Measurements from ENCODE around the gene FOCAD. TPM values are rescaled to one million over a fixed set of nuclear protein-coding genes. Genes with fewer than 3 reads are reported as not detected.

Gene FOCAD
- total and polyA plus RNA-seq, 2 of the 8 experiments (the other 6 are each of a cell fraction or from before 2014, with no cell fraction given), result 22.0 to 38.4 TPM

- no peaks in the 10 kb centered on the region for H4K20me1 ChIP-seq (replicated peaks in 1 of 2; ENCODE audit: control insufficient read depth in 1 of 2, insufficient read depth in 2 of 2, low read length in 2 of 2)
- no peak for TF ChIP-seq BRCA1 (IDR thresholded peaks at IDR 0.05; ENCODE audit: low read depth, low read length)
- no peak for TF ChIP-seq SRF (IDR thresholded peaks at IDR 0.05; ENCODE audit: low read depth, low read length)
- no peak for TF ChIP-seq HDAC2 (IDR thresholded peaks at IDR 0.05; ENCODE audit: borderline replicate concordance in 1 of 2, low read depth in 2 of 2, low read length in 2 of 2)
- no peak for TF ChIP-seq KDM1A (IDR thresholded peaks at IDR 0.05; ENCODE audit: borderline replicate concordance, low read length)
- TF ChIP-seq NANOG (IDR thresholded peaks at IDR 0.05; ENCODE audit: insufficient read depth, low read depth, low read length, poor library complexity, severe bottlenecking), result no peak
- TF ChIP-seq ZNF274 (IDR thresholded peaks at IDR 0.05; ENCODE audit: borderline replicate concordance, extremely low read depth, low read length), result no peak
- TF ChIP-seq TBP (IDR thresholded peaks at IDR 0.05; ENCODE audit: low read depth, low read length), result no peak
- TF ChIP-seq JUN (IDR thresholded peaks at IDR 0.05; ENCODE audit: low read depth, low read length), result no peak
- no peak for TF ChIP-seq CTBP2 (IDR thresholded peaks at IDR 0.05; ENCODE audit: borderline replicate concordance, insufficient read depth, insufficient read length, low read length)
- no peak for TF ChIP-seq TAF1 (IDR thresholded peaks at IDR 0.05; ENCODE audit: low read depth, low read length)
- TF ChIP-seq CREB1 (IDR thresholded peaks at IDR 0.05), result no peak
These were observed 19.6 kb upstream of the FOCAD start for GRCh38 chr9:20664501-20664900.

More at GRCh38 chr9:20664501-20664900, 19.6 kb upstream of the FOCAD start:
- DNase-seq (ENCODE audit: low read depth in 1 of 2, low spot score in 2 of 2), result peak in 1 of 2 experiments; percentile 31
- Histone ChIP-seq H3K18ac (ENCODE audit: extremely low read depth, low read length) (no peak overlapping the region), H4K5ac (ENCODE audit: insufficient read length, low read depth, low read length) (peak overlapping the region; percentile 96), H3K27me3 (replicated peaks in 1 of 4; ENCODE audit: control insufficient read depth in 3 of 4, extremely low read depth in 1 of 4, insufficient read depth in 3 of 4, low read length in 3 of 4) (no peaks in the 10 kb centered on the region), H3K9ac (replicated peaks in 1 of 4; ENCODE audit: extremely low read depth in 1 of 4, low read depth in 3 of 4, low read length in 3 of 4) (no peak overlapping the region), H3K4ac (replicated peaks; ENCODE audit: insufficient read length, low read depth, low read length) (no peak overlapping the region), H3K9me3 (ENCODE audit: insufficient read depth in 2 of 2, low read depth in 1 of 2, low read length in 1 of 2) (no peaks in the 10 kb centered on the region), H3K23ac (ENCODE audit: insufficient read length) (no peak overlapping the region), H3K4me2 (ENCODE audit: insufficient read depth in 1 of 2, low read depth in 2 of 2, low read length in 2 of 2) (peak overlapping the region; percentile 12; a peak in 2 of 4 replicates), H4K91ac (replicated peaks; ENCODE audit: insufficient read length, low read length) (no peak overlapping the region), H3K79me2 (ENCODE audit: control insufficient read depth in 1 of 2, insufficient read depth in 2 of 2, low read length in 2 of 2) (peaks cover 9 to 86% of the 10 kb centered on the region in 2 experiments), H3K79me1 (ENCODE audit: low read depth, low read length) (peaks cover 7% of the 10 kb centered on the region), H2BK12ac (ENCODE audit: low read depth, low read length) (no peak overlapping the region), H4K8ac (ENCODE audit: extremely low read depth, insufficient read depth, low read length) (no peak overlapping the region), H3K14ac (ENCODE audit: insufficient read length) (no peak overlapping the region), H3K36me3 (ENCODE audit: control insufficient read depth in 2 of 4, insufficient read depth in 4 of 4, low read length in 3 of 4) (no peaks in the 10 kb centered on the region; a peak in 2 of 8 replicates), H2BK15ac (ENCODE audit: low read length) (no peak overlapping the region), H2BK5ac (ENCODE audit: low read depth, low read length) (no peak overlapping the region), H2AK5ac (ENCODE audit: low read depth, low read length) (no peak overlapping the region), H3K4me1 (replicated peaks in 1 of 4; ENCODE audit: control insufficient read depth in 3 of 4, insufficient read depth in 4 of 4, low read length in 3 of 4) (peaks cover 0 to 16% (median 3%) of the 10 kb centered on the region in 4 experiments; a peak in 2 of 7 replicates), H3K4me3 (ENCODE audit: extremely low read depth in 1 of 4, insufficient read depth in 2 of 4, low read depth in 3 of 4, low read length in 4 of 4) (peak overlapping the region in 1 of 4 experiments; percentile 41; a peak in 1 of 8 replicates), H3K23me2 (ENCODE audit: low read depth, low read length) (peaks cover 5% of the 10 kb centered on the region), H2BK20ac (ENCODE audit: low read length) (no peak overlapping the region), H3K27ac (ENCODE audit: low read depth, low read length) (no peak overlapping the region), H2AFZ (ENCODE audit: low read length) (no peak overlapping the region), H2BK120ac (replicated peaks; ENCODE audit: low read depth, low read length) (no peak overlapping the region), H3K56ac (replicated peaks; ENCODE audit: insufficient read length, low read depth, low read length) (no peak overlapping the region)
- no peak for FAIRE-seq
- POLR2A ChIA-PET (ENCODE audit: partially characterized antibody), result interaction anchor here (0.6 to 1.0 kb wide), 2 partner anchors 20 to 101 kb away, joined by 3 to 5 read pairs; partner anchors contain the start of gene FOCAD
- WGBS, 2 experiments (ENCODE audit: extremely low coverage in 1 of 2, insufficient coverage in 1 of 2, insufficient read length in 1 of 2, insufficient replicate concordance in 2 of 2, low coverage in 1 of 2, low lambda C conversion rate in 2 of 2, missing lambda C conversion rate in 1 of 2), result 10% methylated on average over 3 of the region's 3 CpGs; no CpG with 5 or more reads in 1 of the 2 experiments
- CTCF ChIA-PET (ENCODE audit: partially characterized antibody), result interaction anchor here (1.1 to 1.6 kb wide), 3 partner anchors 16 to 220 kb away, joined by 3 to 4 read pairs (median 4); no protein-coding TSS in a partner anchor

Measured in H1 (cell line).